Transverse colon (tissue), 3 donors: ENCODE measurements around the gene ARHGEF26.

Source experiments
- CTCF ChIP-seq, 5 experiments: fragments of 200-600 bp in 3 of 5; fragments of 450-650 bp in 2 of 5; sonication (generic) in 3 of 5; IDR thresholded peaks; 1 replicate in 2 of 5; 2 replicates in 3 of 5; pipeline ENCODE4 v1.5.1; 2016 to 2017; ENCODE audit warnings: antibody characterized with exemption in 5 of 5, inconsistent platforms in 3 of 5, mild to moderate bottlenecking in 2 of 5, moderate library complexity in 1 of 5
- POLR2A ChIP-seq: fragments of 450-650 bp; IDR thresholded peaks from one replicate; pipeline ENCODE4 v1.6.1; 2016; ENCODE audit warnings: antibody characterized with exemption, mild to moderate bottlenecking, moderate library complexity

GRCh38 chr3:154214306-154214705, 93.1 kb downstream of the ARHGEF26 start:
- no peak for TF ChIP-seq CTCF (IDR thresholded peaks at IDR 0.05)
- no peak for TF ChIP-seq POLR2A
